ENCODE results near the gene COPS7B. TPM values are rescaled to one million over a fixed set of nuclear protein-coding genes. Genes with fewer than 3 reads are reported as not detected.

Gene COPS7B
- total RNA-seq, 4 donors from 2014 or later, result 21.3 to 51.3 (median 22.8) TPM

DNA sequence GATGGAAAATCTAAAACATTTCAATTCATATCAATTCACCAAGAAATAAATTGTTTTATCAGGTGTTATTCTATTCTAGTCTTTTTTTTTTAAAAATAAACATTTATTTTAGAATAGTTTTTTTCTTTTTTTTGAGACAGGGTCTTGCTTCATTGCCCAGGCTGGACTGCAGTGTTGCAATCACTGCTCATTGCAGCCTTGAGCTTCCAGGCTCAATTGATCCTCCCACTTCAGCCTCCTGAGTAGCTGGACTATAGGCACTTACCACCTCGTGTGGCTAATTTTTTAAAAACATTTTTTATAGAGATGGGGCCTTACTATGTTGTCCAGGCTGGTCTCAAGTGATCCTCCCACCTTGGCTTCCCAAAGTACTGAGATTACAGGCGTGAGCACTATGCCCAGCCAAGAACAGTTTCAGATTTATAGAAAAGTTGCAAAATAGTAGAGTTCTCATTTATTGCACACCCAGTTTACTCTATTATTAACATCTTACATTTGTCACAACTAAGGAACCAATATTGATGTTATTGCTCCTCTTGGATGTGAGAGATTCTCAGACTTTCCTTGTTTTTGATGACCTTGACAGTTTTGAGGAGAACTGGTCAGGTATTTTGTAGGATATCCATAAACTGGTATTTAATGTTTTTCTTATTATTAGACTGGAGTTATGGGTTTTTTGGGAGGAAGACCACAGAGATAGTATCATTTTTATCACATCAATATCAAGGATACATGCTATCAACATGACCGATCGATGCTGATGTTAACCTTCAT is 35.0 kb upstream of the COPS7B start:
- DNase-seq, result no peak
- H3K4me1 ChIP-seq, result no peaks in the 10 kb centered on the region
- H3K9me3 ChIP-seq, result no peaks in the 10 kb centered on the region
- H3K4me3 ChIP-seq, result no peak overlapping the region
- intact Hi-C loops (cut with DNase I; ENCODE audit: low total_unique reads), result no loop called here
- no peak overlapping the region for H3K27ac ChIP-seq
- no peaks in the 10 kb centered on the region for H3K27me3 ChIP-seq
- no peaks in the 10 kb centered on the region for H3K36me3 ChIP-seq
- TF ChIP-seq EP300 (IDR thresholded peaks at IDR 0.05; ENCODE audit: low read depth), result no peak
- no peak for TF ChIP-seq POLR2A (IDR thresholded peaks at IDR 0.05)
- TF ChIP-seq CTCF (IDR thresholded peaks at IDR 0.05), result no peak
- no peak for TF ChIP-seq POLR2AphosphoS5 (IDR thresholded peaks at IDR 0.05)
- in situ Hi-C loops (cut with MboI; ENCODE audit: low pct_ligation_motif_present in 1 of 4, low pct_unique_long_range_greater_than_20kb in 1 of 4, low sequenced_read_pairs in 3 of 4), result no loop called here
- 89 to 91% methylated on average over 4 of the region's 4 CpGs for WGBS, 2 donors (ENCODE audit: low coverage in 1 of 2)

- H3K9me3 ChIP-seq, result no peaks in the 10 kb centered on the region
- no peak for DNase-seq
- H3K27me3 ChIP-seq, result no peaks in the 10 kb centered on the region
- H3K4me1 ChIP-seq, result no peaks in the 10 kb centered on the region
- TF ChIP-seq POLR2A (IDR thresholded peaks at IDR 0.05) (no peak), EP300 (IDR thresholded peaks at IDR 0.05; ENCODE audit: low read depth) (no peak), CTCF (IDR thresholded peaks at IDR 0.05) (no peak), POLR2AphosphoS5 (IDR thresholded peaks at IDR 0.05) (no peak)
- H3K27ac ChIP-seq, result no peak overlapping the region
- intact Hi-C loops (cut with DNase I; ENCODE audit: low total_unique reads), result no loop called here
- no peak overlapping the region for H3K4me3 ChIP-seq
- in situ Hi-C loops (cut with MboI; ENCODE audit: low pct_ligation_motif_present in 1 of 4, low pct_unique_long_range_greater_than_20kb in 1 of 4, low sequenced_read_pairs in 3 of 4), result no loop called here
- 67 to 68% methylated on average over 2 of the region's 2 CpGs for WGBS, 2 donors (ENCODE audit: low coverage in 1 of 2)
- H3K36me3 ChIP-seq, result no peaks in the 10 kb centered on the region
Observed at GRCh38 chr2:231752061-231752460, 34.2 kb upstream of the COPS7B start.

GRCh38 chr2:231761735-231762134 is 24.5 kb upstream of the COPS7B start:
- TF ChIP-seq POLR2AphosphoS5 (IDR thresholded peaks at IDR 0.05) (no peak), CTCF (IDR thresholded peaks at IDR 0.05) (no peak), POLR2A (IDR thresholded peaks at IDR 0.05) (no peak), EP300 (IDR thresholded peaks at IDR 0.05; ENCODE audit: low read depth) (no peak)
- 87 to 89% methylated on average over 2 of the region's 2 CpGs for WGBS, 2 donors (ENCODE audit: low coverage in 1 of 2)
- in situ Hi-C loops (cut with MboI; ENCODE audit: low pct_ligation_motif_present in 1 of 4, low pct_unique_long_range_greater_than_20kb in 1 of 4, low sequenced_read_pairs in 3 of 4) (no loop called here), intact Hi-C loops (cut with DNase I; ENCODE audit: low total_unique reads) (no loop called here)
- H3K9me3 ChIP-seq, result no peaks in the 10 kb centered on the region
- no peaks in the 10 kb centered on the region for H3K4me1 ChIP-seq
- H3K4me3 ChIP-seq, result no peak overlapping the region
- DNase-seq, result no peak
- H3K27ac ChIP-seq, result no peak overlapping the region
- H3K36me3 ChIP-seq, result no peaks in the 10 kb centered on the region
- no peaks in the 10 kb centered on the region for H3K27me3 ChIP-seq

DNA sequence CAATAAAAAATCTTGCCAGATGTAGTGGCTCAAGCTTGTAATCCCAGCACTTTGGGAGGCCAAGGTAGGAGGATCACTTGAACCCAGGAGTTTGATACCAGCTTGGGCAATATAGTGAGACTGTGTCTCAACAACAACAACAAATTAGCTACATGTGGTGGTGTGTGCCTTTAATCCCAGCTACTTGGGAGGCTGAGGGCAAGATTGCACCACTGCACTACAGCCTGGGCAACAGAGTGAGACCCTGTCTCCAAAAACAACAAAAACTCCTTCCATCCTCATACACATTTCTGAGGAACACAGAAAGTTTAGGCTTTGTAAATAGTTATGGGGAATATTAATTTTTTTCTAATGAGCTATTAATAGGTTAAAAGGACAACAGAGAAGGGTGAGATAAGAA is 22.1 kb upstream of the COPS7B start:
- Histone ChIP-seq H3K36me3 (no peaks in the 10 kb centered on the region), H3K4me1 (no peaks in the 10 kb centered on the region), H3K4me3 (no peak overlapping the region), H3K27me3 (no peaks in the 10 kb centered on the region), H3K9me3 (no peaks in the 10 kb centered on the region), H3K27ac (no peak overlapping the region)
- DNase-seq, result no peak
- in situ Hi-C loops (cut with MboI; ENCODE audit: low pct_ligation_motif_present in 1 of 4, low pct_unique_long_range_greater_than_20kb in 1 of 4, low sequenced_read_pairs in 3 of 4), result no loop called here
- TF ChIP-seq POLR2AphosphoS5 (IDR thresholded peaks at IDR 0.05) (no peak), CTCF (IDR thresholded peaks at IDR 0.05) (no peak), POLR2A (IDR thresholded peaks at IDR 0.05) (no peak), EP300 (IDR thresholded peaks at IDR 0.05; ENCODE audit: low read depth) (no peak)
- intact Hi-C loops (cut with DNase I; ENCODE audit: low total_unique reads), result no loop called here

All from transverse colon (tissue), 4 donors.